AG04450 (cell line): ENCODE data around the gene WDR18. TPM values are rescaled to one million over a fixed set of nuclear protein-coding genes. Genes with fewer than 3 reads are reported as not detected.
A peak's percentile ranks its signal among the peaks of the same experiment; 100 is the strongest.

Experiments
- CTCF ChIA-PET: fragments of 300-600, 350-600 bp; formaldehyde crosslinking; extraction: SDS; loops from one replicate; lab custom pipeline; 2022; ENCODE audit warnings: antibody characterized with exemption, inconsistent platforms; lab: Charles Lee
- POLR2A ChIA-PET: fragments of 350-600 bp; formaldehyde crosslinking; extraction: SDS; loops from one replicate; lab custom pipeline; 2021; ENCODE audit warnings: antibody characterized with exemption, inconsistent platforms; lab: Yijun Ruan, JAX
- DNase-seq: peaks from one replicate; pipeline ENCODE4 v3.0.0-alpha.2; 2011; ENCODE audit warnings: low read depth, low spot score
- H3K27ac ChIP-seq: one replicate; pipeline ENCODE4 v1.5.1; 2012; ENCODE audit warnings: low read depth, low read length, control low read depth
- H3K27me3 ChIP-seq: one replicate; pipeline ENCODE4 v1.6.0; 2012; ENCODE audit warnings: low read length; ENCODE audit not compliant: control insufficient read depth, insufficient read depth
- H3K4me3 ChIP-seq: 2 replicates; pipeline ENCODE4 v1.5.1; 2011; ENCODE audit warnings: mild to moderate bottlenecking, low read depth, low read length, control low read depth
- H3K9me3 ChIP-seq: 2 replicates; pipeline ENCODE4 v1.5.1; 2012; ENCODE audit warnings: low read length; ENCODE audit not compliant: control insufficient read depth, insufficient read depth
- polyA plus RNA-seq: library from polyadenylated mRNA; depleted of rRNA; stranded (reverse); fragments of >200 nt; gene quantifications from 2 replicates; pipeline ENCODE4 v1.2.3, GENCODE V29; 2011
- TF ChIP-seq, protein P1 (sequence below): IDR thresholded peaks from 2 replicates; pipeline ENCODE4 v1.5.1; 2011; ENCODE audit warnings: low read depth, low read length, control low read depth, inconsistent platforms

WDR18 gene
- polyA plus RNA-seq, 1 experiment: 24.5 TPM

GRCh38 chr19:979318-979741, 4.8 kb upstream of the WDR18 start:
- DNase-seq: no peak
- peaks cover 2% of the 10 kb centered on the region; the same call in 1 of the 2 replicates for H3K9me3 ChIP-seq
- TF ChIP-seq, protein P1, sequence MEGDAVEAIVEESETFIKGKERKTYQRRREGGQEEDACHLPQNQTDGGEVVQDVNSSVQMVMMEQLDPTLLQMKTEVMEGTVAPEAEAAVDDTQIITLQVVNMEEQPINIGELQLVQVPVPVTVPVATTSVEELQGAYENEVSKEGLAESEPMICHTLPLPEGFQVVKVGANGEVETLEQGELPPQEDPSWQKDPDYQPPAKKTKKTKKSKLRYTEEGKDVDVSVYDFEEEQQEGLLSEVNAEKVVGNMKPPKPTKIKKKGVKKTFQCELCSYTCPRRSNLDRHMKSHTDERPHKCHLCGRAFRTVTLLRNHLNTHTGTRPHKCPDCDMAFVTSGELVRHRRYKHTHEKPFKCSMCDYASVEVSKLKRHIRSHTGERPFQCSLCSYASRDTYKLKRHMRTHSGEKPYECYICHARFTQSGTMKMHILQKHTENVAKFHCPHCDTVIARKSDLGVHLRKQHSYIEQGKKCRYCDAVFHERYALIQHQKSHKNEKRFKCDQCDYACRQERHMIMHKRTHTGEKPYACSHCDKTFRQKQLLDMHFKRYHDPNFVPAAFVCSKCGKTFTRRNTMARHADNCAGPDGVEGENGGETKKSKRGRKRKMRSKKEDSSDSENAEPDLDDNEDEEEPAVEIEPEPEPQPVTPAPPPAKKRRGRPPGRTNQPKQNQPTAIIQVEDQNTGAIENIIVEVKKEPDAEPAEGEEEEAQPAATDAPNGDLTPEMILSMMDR: no peak
- CTCF ChIA-PET: interaction anchor here (1.1 kb wide), 1 partner anchor 57 kb away, joined by 4 read pairs; no protein-coding TSS in a partner anchor
- no peak overlapping the region for H3K27ac ChIP-seq
- H3K27me3 ChIP-seq: no peaks in the 10 kb centered on the region
- no peak overlapping the region for H3K4me3 ChIP-seq
- POLR2A ChIA-PET: no interaction called here

DNA sequence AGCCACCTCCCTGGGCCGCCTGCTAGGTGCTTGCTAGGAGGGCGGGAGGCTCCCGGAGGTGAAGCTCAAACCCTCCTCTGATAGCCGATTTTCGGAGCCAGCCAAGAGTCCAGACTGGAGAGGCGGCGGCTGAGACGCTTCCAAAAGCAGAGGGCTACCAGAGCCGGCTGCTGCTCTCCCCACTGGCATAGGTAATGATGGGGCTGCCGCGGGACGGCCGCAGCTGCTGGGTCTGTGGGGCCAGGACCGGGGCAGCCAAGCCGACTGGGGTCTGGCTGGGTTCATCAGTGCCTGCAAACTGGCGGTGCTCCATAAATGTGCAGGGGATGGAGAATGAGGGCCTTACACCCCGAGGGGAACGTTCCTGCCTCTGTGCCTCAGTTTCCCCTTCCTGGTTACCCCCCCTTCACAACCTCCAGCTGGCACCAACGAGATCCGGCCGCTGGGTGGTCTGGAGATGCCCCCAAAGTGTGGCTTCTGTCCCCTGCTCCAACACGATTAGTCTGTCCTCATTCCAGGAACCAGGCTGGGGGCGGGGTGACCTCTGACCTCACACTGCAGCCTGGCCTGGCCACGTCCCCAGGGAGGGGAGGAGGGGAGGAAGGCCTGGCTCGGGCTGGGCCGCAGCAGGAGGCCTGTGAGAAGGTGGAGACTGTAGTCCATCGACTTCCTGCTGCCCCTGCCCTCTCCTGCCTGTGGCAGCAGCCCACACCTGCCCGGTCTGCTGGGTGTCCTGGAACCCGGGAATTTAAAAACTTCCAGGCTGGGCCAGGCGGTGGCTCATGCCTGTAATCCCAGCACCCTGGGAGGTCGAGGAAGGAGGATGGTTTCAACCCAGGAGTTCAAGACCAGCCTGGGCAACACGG, 3.8 kb upstream of the WDR18 start:
- ChIA-PET POLR2A (interaction anchor here (1.1 kb wide), 1 partner anchor 16 kb away, joined by 5 read pairs; no protein-coding TSS in a partner anchor), CTCF (interaction anchor here (0.6 to 2.7 kb wide), 3 partner anchors 57 to 470 kb away, joined by 3 to 26 read pairs (median 4); no protein-coding TSS in a partner anchor)
- Histone ChIP-seq H3K4me3 (no peak overlapping the region), H3K27me3 (no peaks in the 10 kb centered on the region), H3K9me3 (peaks cover 4% of the 10 kb centered on the region; the same call in 1 of the 2 replicates), H3K27ac (no peak overlapping the region)
- no peak for DNase-seq
- TF ChIP-seq, protein P1: no peak

DNA sequence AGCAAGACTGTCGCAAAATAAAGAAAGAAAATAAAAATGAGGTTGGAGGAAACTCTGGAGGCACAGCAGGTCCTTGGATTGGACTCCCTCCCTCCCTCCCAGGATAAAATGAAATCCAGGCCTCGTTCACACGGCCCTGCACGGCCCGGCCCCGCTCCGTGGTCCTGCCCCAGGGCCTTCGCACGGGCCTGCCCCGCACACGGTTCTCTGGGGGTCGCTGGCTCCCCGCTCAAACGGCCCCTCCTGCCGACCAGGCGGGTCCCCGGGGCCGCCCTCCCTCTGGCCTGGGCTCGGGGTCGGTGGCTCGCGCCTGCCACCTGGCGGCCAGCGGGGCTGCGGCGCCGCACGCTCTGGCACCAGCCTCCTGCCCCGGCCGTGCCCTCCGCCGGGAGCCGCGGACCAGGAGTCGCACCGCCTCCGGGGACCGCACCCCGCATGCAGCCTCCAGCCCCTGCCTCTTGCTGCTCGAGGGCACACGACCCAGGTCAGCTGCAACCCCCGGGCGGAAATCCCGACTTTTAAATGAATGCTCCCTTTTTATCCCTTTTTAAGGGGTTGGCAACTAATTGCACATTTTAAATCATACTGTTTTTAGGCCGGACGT, 1.5 kb upstream of the WDR18 start:
- ChIA-PET POLR2A (no interaction called here), CTCF (interaction anchor here (1.6 to 4.4 kb wide), 3 partner anchors 12 to 62 kb away, joined by 6 to 26 read pairs (median 16); no protein-coding TSS in a partner anchor)
- no peaks in the 10 kb centered on the region for H3K27me3 ChIP-seq
- no peak overlapping the region for H3K27ac ChIP-seq
- peaks cover 4% of the 10 kb centered on the region; the same call in 1 of the 2 replicates for H3K9me3 ChIP-seq
- DNase-seq: no peak
- TF ChIP-seq, protein P1: peak; percentile 57
- H3K4me3 ChIP-seq: peak overlapping the region; percentile 51

GRCh38 chr19:986083-986482, 1.9 kb downstream of the WDR18 start:
- no peak for DNase-seq
- TF ChIP-seq, protein P1: no peak
- H3K9me3 ChIP-seq: peaks cover 10% of the 10 kb centered on the region; the same call in 1 of the 2 replicates
- ChIA-PET CTCF (no interaction called here), POLR2A (no interaction called here)
- H3K4me3 ChIP-seq: no peak overlapping the region
- no peaks in the 10 kb centered on the region for H3K27me3 ChIP-seq
- H3K27ac ChIP-seq: no peak overlapping the region
